Measurements from ENCODE around the gene PRDM16.
"Not testable (repeated sequence)": the region's sequence is repeated elsewhere in the genome, so short reads cannot be mapped to it uniquely, and the experiment has no call there.

PRDM16 gene

GRCh38 chr1:3272321-3273045 lies 203.5 kb downstream of the PRDM16 start:
- DNase-seq, result no peak

- no peak for DNase-seq
Observed at GRCh38 chr1:3273447-3273846, 204.4 kb downstream of the PRDM16 start.

GRCh38 chr1:3274972-3275371 lies 206.0 kb downstream of the PRDM16 start:
- no peak for DNase-seq

DNA sequence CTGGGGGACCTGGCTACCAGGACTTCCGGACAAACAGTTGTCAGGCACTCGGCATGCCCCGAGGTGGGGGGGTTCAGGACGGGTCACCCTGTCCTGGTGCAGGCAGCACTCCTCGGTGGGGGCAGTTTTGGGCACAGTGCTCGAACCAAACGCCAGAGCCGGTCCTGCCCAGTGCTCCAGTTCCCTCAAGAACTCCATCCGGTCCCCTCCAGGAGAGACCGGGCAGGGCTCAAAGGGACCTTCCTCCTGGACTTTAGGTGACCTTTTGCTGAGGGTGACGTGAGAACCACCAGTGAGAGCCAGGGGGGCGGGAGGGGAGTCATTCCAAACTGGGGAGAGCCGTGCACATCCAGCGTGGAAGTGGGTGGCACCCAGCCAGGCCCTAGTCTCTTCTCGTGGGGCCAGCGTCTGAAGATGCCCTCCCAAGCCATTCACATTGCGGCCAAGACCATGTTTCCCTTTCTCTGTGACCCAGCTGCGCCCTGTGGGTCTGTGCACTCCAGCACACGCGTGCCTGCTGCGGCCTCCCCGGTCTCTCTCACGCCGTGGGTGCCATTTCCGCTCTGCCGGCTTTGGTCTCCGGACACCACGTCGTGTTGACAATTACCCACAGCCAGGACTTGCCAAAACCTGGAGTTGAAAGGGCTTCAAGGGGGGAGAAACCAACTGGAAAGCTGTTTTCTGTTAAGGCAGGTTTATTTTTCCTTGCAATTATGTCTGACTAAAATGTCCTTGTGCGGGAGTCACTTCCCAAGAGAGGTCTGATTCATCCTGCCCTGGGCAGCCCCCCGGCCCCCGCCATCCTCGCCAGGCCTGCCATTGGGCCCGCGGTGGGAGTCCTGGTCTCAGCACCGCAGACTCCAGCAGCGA lies 206.7 kb downstream of the PRDM16 start:
- DNase-seq, result no peak

DNA sequence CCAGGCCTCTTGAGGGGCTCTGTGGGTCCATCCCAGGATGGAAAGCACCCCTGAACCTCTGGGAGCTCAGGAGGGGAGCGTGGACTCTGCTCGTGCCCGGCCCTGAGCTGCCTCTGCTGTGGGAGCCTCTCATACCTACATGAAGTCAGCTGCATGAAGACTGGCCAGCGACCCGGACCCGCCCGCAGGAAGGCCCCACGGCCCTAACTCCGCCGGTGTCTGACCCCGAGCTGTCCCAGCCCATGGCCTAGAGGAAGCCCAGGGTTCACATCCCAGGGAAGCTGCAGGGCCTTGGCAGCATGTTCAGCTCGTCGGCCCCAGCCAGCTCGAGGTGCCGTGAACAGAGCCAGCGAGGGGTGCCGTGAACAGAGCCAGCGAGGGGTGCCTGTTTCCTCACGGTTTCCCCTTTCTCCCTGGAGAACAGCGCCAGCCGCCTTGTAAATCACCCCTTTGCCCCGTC lies 207.4 kb downstream of the PRDM16 start:
- DNase-seq, result no peak

- no peak for DNase-seq
Observed at GRCh38 chr1:3277011-3277471, 208.0 kb downstream of the PRDM16 start.

DNA sequence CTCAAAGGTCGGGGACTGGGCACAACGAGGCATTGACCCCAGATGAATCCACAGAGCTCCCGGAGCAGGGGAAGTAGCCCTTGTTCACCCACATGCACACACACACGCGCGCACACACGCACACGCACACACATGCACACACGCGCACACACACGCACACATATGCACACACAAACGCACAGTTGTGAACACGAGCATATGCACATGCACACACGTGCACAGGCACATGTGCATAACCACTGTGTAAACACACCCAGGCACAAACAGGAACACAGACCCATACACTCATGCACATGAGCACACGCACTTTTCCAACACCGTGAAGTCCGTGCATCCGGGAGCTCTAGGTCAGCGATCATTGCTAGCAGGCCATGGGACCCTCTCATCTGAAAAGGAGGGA lies 208.6 kb downstream of the PRDM16 start:
- DNase-seq, result no peak

GRCh38 chr1:3278416-3279181 lies 209.6 kb downstream of the PRDM16 start:
- no peak for DNase-seq

- DNase-seq, result no peak
Observed at GRCh38 chr1:3279182-3279470, 210.1 kb downstream of the PRDM16 start.

DNA sequence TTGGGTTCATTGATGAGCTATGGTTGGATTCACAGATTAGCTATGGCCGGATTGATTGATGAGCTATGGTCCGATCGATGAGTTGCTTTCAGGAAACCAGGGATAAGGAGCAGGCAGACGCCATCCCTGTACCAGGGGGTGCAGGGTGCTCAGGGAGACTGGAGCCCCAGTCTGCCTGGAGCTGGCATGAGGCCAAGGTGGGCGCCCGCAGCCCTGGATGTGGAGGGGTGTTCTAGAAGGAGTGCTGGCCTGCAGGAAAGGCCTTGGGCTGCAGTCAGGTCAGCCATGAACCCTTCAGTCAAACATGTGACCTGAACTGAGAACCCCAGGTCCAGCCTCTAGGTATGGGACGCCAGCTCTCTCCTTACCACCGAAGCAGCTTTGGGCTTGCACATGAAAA lies 212.7 kb downstream of the PRDM16 start:
- DNase-seq, result no peak

GRCh38 chr1:3282186-3282585 lies 213.2 kb downstream of the PRDM16 start:
- no peak for DNase-seq

DNA sequence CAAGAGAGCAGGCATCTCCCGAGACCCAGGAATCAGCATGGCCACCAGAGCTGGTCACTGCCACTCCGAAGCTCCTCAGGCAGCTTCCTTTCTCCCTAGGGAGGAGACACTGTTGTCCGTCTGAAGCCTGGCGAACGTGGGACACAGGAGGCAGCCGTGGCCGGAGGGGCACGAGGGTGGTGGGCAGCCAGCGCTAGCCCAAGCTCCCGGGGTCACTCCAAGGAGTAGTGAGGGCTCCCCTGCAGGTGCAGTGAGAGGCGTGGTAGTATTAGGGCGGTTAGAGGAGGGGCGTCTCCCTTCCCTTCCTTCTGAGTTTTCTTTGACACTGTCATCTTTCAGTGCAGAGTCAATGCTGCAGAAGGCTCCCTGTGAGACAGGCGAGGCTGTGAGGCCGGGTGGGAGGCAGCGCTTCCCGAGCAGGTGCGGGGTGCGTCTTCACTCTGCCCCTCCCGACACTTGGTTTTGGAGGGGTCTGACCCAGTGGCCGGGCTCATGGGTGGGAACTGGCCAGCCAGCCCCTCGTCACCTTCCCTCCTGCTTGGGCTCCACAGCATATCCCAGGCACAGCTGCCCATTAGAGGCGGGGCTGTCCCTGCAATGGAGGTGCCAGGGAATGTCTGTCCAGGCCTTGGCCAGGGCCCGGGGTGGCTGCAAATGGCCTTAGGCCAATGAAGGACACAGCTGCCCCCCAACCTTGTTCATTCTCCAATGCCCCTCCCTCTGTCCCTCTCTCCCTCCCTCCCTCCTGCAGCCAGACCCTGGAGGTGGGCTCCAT lies 213.8 kb downstream of the PRDM16 start:
- no peak for DNase-seq

GRCh38 chr1:3283849-3284248 lies 214.8 kb downstream of the PRDM16 start:
- DNase-seq, result no peak

DNA sequence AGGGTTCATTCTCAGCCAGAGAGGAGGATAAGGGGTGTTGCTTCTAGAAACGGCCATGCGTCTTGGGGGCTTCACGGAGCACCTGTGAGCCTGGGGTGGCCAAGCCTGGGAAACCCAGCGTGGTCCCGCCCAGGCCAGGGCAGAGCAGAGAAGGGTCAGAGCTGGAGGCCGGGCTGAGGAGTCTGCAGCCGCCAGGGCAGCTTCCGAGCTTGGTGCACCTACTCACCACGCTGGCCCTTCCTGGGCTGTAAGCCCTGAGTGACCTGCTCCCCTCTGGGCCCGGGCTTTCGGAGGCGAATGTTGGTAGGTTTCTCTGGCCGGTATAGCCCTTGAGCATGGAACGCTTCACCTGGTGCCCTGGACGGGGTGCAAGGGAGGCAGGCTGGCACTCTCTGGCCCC lies 215.7 kb downstream of the PRDM16 start:
- DNase-seq, result no peak

GRCh38 chr1:3285106-3285740 lies 216.2 kb downstream of the PRDM16 start:
- DNase-seq, result no peak

DNA sequence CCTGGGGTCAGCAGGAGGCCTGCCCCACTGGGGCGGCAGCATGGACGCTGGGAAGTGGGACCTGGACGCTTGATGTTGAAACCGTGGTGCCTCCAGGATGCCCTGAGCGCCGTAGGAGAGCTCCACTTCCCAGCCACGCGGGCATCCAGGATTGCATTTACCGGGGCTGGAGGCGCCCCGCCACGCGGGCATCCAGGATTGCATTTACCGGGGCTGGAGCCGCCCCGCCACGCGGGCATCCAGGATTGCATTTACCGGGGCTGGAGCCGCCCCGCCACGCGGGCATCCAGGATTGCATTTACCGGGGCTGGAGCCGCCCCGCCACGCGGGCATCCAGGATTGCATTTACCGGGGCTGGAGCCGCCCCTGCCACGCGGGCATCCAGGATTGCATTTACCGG lies 218.1 kb downstream of the PRDM16 start:
- not testable (repeated sequence) for DNase-seq

- no peak for DNase-seq
Observed at GRCh38 chr1:3287656-3288160, 218.7 kb downstream of the PRDM16 start.

DNA sequence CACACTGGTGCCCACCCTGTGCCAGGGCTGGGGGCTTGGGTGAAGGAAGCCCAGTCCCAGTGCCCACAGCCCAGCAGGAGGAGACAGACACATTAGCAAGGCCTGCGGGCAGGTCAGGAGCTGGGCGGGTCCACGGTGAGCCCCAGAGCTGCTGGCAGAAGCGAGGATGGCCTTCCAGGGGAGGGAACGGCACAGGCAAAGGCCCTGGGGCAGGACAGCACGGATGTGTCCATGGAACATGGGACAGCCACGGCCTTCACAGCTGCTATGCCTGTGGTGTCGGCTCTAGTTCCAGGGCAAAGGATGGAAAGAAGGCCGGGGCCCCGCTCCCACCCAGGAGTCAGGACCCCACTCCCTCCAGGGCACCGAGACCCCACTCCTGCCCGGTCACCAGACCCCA lies 220.5 kb downstream of the PRDM16 start:
- no peak for DNase-seq

DNA sequence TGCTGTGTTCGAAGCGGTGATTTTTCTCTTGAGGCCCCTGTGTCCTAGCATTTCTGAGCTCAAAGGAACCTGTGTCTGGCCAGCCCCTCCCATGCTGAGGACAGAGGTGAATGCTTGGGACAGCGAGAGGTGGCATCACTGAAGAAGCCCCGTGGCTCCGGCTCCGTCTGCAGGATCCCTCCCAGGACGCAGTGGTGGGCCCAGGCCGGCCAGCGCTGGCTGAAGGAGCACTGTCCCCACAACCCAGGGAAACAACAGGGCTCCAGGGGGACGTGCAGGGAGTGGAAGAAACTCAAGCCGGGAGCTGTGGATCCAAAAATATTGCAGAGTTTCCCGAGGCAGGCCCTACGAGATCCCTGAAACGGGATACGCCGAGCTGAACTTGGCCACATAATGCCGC lies 221.4 kb downstream of the PRDM16 start:
- no peak for DNase-seq

- no peak for DNase-seq
Observed at GRCh38 chr1:3290915-3291314, 221.9 kb downstream of the PRDM16 start.

DNA sequence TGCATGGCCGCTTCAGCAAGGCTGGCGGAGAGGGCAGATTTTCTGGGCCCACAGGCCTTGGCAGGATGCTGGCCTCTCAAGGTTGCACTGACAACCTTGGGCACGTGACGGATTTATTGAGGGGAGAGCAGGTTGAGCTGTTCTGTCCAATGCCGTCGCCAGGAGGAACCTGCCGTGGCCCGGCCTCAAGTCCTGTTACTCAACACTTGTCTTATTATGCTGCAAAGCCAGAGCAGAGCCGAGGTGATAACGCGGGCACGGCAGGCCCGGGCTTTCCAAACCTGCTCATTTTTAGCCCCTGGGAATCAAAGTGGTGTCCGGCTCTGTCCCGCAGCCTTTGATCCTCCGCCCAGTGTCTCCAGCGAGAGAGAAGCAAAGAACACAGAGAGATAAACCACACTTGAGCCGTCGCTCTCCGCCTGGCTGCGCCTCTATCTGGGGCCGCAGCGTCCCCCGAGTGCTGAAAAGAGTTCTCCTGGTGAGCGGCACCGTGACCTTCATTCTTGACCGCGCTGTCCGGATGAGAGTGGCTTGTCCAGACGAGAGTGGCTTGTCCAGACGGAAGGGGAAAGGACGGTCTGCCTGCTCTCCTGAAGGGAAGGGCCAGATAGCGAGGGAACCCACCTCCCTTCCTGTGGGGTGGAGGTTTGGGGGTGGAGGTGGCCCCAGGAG lies 223.2 kb downstream of the PRDM16 start:
- no peak for DNase-seq

Measured in inflammatory macrophage treated with lipopolysaccharide for 4 hours (primary cell).